Hematopoietic multipotent progenitor cell (in vitro differentiated cells): ENCODE results near the gene ILDR1. TPM values are rescaled to one million over a fixed set of nuclear protein-coding genes. Genes with fewer than 3 reads are reported as not detected.
"Not testable (repeated sequence)": the region's sequence is repeated elsewhere in the genome, so short reads cannot be mapped to it uniquely, and the experiment has no call there.

Source experiments
- DNase-seq, 3 donors: peaks; one replicate each; pipeline ENCODE4 v3.0.0-alpha.2; 2011 to 2015; ENCODE audit warnings: low read depth in 2 of 3, low spot score in 2 of 3
- total RNA-seq: library from RNA; depleted of rRNA; stranded (reverse); fragments of >200 nt; gene quantifications from one replicate; pipeline ENCODE4 v1.2.3, GENCODE V29; 2012

The ILDR1 gene
- total RNA-seq, result 0.54 TPM

DNA sequence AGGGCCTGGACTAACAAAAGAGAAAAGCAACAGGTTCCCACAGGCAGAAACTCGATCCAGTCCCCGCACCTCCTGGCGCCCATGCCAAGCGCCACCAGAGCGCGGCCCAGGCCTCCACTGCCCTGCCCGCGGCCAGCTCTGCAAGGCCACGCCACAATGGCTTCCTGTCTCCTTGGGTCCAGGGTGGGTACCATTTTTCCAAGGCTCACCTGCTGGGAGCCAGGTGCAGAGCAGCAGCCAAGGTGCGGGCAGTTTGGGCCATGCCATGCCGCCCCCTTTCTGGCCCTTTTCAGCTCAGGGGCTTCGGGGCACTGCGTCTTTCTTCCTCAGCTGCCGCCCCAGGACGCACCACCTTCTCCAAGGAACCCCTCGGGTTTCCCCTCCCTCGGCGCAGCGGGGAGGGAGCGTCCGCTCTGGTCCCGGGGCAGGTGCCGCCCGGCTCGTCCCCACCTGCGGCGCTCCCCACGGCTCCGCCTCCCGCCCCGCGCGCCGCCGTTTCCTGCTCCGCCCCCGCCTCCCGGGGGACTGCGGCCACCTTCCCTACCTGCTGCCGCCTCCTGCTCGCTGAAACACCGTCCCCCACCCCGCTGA is at the start of gene ILDR1:
ILDR1 (minus strand) TSS at position 437 of the 591 bp plus-strand sequence; CDS start at position 267, 170 bp downstream.
- no peak for DNase-seq

DNA sequence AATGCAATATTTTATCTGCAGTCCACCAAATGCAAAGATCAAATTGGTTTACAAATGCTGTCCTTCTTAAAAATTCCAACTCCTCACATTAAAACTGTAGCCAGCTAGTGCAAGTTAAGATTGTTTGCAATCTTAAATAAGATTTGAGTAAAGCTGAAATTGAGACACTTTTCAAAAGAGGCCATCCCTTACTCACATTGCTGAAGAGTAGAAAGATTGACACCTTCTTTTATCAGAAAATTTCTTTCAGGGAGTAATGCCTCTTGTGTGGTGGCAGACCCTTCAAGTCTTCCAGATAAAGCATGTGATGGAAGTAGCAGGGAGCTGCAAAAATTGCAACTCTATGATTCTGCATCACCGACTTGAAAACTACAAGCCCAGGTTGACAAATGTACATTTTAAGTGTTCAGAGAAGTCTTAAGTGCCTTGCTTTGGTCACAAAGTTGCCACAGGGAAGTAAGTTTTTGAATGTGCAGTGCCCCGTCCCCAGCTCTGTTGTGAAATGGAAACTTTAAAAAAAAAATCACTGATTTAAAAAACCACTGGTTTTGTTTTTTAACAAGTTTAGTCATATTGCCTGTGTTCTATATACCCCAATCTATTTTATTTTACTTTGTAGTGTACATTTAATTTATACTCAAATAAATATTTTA is 45.7 kb upstream of the ILDR1 start:
- DNase-seq, result peak in 1 of 3 donors; percentile 43

GRCh38 chr3:122067214-122067550 is 45.1 kb upstream of the ILDR1 start:
- DNase-seq, result no peak

- peak in 1 of 3 donors; percentile 35 for DNase-seq
These were observed 44.5 kb upstream of the ILDR1 start for GRCh38 chr3:122066331-122067213.

DNA sequence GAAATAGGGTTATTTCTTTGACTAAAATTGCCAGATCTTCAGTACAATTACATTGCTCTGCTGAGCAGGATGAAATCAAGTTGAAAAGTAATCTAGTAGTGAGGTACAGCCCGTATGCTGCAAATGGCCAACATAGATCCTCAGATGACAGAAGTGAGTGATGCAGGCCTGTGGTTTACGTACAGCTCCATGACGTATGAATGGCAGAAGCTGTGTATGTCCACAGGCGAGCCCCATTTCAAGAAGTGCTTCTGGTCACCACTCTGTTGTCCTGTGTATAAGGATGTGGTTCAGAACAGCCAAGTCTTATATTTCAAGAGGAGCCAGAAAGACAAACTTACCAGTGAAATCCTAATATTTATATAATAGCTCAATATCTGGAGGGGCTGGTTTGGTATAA is 42.3 kb upstream of the ILDR1 start:
- no peak for DNase-seq

- no peak for DNase-seq
These were observed 41.9 kb upstream of the ILDR1 start for GRCh38 chr3:122063908-122064307.

GRCh38 chr3:122060040-122060698 is 38.1 kb upstream of the ILDR1 start:
- no peak for DNase-seq

DNA sequence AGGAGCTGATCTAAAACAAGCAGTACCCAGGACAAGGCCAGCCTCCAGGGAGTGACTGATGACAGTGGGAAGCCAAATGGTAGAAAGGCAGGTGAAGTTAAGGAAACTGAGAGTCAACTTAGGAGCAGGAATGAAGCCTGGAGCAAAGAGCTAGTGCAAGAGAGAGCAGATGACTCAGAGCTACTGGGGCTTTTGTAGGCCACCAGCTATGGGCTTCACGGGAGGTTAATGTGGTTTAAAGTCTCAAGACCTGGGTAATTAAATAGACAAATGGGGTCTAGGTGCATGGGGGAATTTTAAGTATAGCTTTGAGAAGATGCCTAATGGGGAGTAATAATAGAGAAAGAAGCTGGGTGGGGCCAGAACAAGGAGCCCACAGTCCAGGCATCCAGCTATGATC is 36.2 kb upstream of the ILDR1 start:
- DNase-seq, result no peak

GRCh38 chr3:122057671-122058070 is 35.6 kb upstream of the ILDR1 start:
- DNase-seq, result no peak

DNA sequence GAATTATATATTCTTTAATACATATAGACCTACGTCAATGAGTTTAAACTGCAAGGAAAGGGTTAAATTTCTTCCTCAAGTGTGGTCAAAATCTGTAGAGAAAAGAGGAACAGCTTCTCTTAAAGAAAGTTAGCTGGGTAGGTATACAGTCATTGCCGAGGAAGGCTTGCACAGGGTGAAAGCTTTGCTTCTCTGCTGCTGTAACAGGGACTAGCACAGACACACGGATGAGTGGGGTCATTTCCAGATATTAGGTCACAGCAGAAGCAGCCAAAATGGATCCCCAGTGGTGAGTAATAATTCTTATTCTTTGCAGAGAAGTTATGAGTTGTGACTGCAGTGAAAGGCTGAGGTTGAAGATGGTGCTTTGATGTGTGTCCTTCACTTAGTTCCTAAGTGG is 33.2 kb upstream of the ILDR1 start, which contains the start of gene CD86:
CD86 (plus strand) TSS at position 148 of the 400 bp plus-strand sequence; CDS start at position 276, 128 bp downstream.
- DNase-seq, result peak in 2 of 3 donors; percentile 26 to 64

- DNase-seq, result no peak
These were observed 30.9 kb upstream of the ILDR1 start for GRCh38 chr3:122052968-122053367.

GRCh38 chr3:122047773-122048172 is 25.7 kb upstream of the ILDR1 start:
- DNase-seq, result not testable (repeated sequence)

- DNase-seq, result not testable (repeated sequence)
These were observed 25.2 kb upstream of the ILDR1 start for GRCh38 chr3:122047296-122047695.

- no peak for DNase-seq
These were observed 11.0 kb upstream of the ILDR1 start for GRCh38 chr3:122033023-122033422.

GRCh38 chr3:122032531-122032930 is 10.5 kb upstream of the ILDR1 start:
- DNase-seq, result no peak

GRCh38 chr3:122031123-122031468 is 9.0 kb upstream of the ILDR1 start:
- DNase-seq, result no peak

GRCh38 chr3:122030381-122031122 is 8.5 kb upstream of the ILDR1 start:
- DNase-seq, result peak in 1 of 3 donors; percentile 70

DNA sequence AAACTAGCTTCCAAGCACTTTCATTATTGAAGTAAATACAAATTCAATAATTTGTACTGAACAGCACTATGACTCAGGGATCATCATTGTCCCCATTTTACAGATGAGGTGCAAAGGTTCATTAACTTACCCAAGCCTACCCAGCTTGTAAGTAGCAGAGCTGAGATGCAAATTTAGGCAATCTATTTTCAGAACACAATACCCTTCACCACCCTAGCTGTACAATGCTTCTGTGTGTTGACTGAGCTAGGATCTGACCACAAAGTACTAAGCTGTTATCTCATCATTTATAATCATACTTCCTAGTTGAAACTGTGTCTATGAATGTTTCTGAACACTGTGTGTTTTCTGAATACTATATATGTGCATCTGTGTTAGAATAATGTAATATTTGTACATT is 3.2 kb upstream of the ILDR1 start:
- no peak for DNase-seq

DNA sequence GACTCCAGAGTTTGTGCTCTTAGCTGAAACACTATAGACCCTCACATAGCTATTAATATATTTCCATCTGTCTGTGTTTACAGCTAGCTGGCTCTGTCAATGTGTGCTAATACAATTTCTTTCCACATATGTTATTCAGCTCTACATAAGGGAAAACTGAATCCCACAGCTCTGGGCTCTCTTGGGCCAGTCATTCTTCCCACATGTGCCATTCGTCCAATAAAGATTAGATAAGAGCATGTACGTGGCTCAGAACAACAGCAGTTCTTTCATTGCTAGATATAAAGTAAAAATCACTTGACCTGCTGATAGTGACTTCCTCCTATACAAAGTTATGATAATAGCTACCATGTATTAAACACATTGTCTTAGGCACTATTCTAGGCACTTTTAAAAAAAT is 2.8 kb upstream of the ILDR1 start:
- DNase-seq, result no peak

GRCh38 chr3:122023335-122023910 is 1.4 kb upstream of the ILDR1 start:
- DNase-seq, result no peak
